Endothelial cell of umbilical vein (primary cell): ENCODE data around the gene RNF213. TPM values are rescaled to one million over a fixed set of nuclear protein-coding genes. Genes with fewer than 3 reads are reported as not detected.

Experiments used
- BruUV-seq: library from RNA; stranded (reverse); fragments of 400-500 nt; replicated peaks from 2 replicates; lab custom pipeline; 2021; lab: Mats Ljungman, UMichigan
- CTCF ChIA-PET: fragments of 300-600, 350-600 bp; sonication (Branson Sonifier 250); formaldehyde crosslinking; loops from one replicate; lab custom pipeline; 2021; ENCODE audit warnings: antibody characterized with exemption, inconsistent platforms; lab: Charles Lee
- POLR2A ChIA-PET: fragments of 300-600, 350-600 bp; sonication (Branson Sonifier 250); formaldehyde crosslinking; loops from one replicate; lab custom pipeline; 2021; ENCODE audit warnings: antibody characterized with exemption, inconsistent platforms; lab: Charles Lee
- DNase-seq: peaks from one replicate; pipeline ENCODE4 v3.0.0-alpha.2; 2011; ENCODE audit warnings: low read depth, low spot score
- FAIRE-seq: peaks from 2 replicates; lab custom pipeline; 2011; peaks lifted over from hg19 to GRCh38; lab: Jason Lieb, UNC
- H2AFZ ChIP-seq: 2 replicates; pipeline ENCODE4 v1.6.0; 2012; ENCODE audit warnings: low read depth, low read length, control low read depth, inconsistent platforms
- H3K27ac ChIP-seq: 2 replicates; pipeline ENCODE4 v1.5.1; 2011; ENCODE audit warnings: low read depth, mild to moderate bottlenecking, control low read depth, low read length, moderate library complexity; ENCODE audit not compliant: insufficient read depth
- H3K27me3 ChIP-seq, 2 experiments: 2 replicates each; pipeline versions ENCODE4 v1.6.0 to v1.6.1; 2011; ENCODE audit warnings: low read length in 2 of 2, mixed read lengths in 1 of 2; ENCODE audit not compliant: control insufficient read depth in 2 of 2, insufficient read depth in 2 of 2
- H3K36me3 ChIP-seq, 2 experiments: 2 replicates in 1 of 2; 3 replicates in 1 of 2; pipeline ENCODE4 v1.5.1; 2011; ENCODE audit warnings: low read length in 2 of 2, mild to moderate bottlenecking in 1 of 2, moderate library complexity in 1 of 2; ENCODE audit not compliant: control insufficient read depth in 2 of 2, insufficient read depth in 2 of 2; ENCODE audit errors: extremely low read depth in 1 of 2
- H3K4me1 ChIP-seq: 3 replicates; pipeline ENCODE4 v1.5.1; 2011; ENCODE audit warnings: mild to moderate bottlenecking, low read length; ENCODE audit not compliant: control insufficient read depth, insufficient read depth; ENCODE audit errors: extremely low read depth
- H3K4me2 ChIP-seq: 2 replicates; pipeline ENCODE4 v1.6.1; 2011; ENCODE audit warnings: low read length, control low read depth, mixed read lengths; ENCODE audit not compliant: insufficient read depth
- H3K4me3 ChIP-seq, 3 experiments: fragments of 200-600 bp in 1 of 3; sonication (generic), shearing (Covaris generic) in 1 of 3; replicated peaks in 1 of 3; 2 replicates each; pipeline ENCODE4 v1.5.1; 2011 to 2016; ENCODE audit warnings: control low read depth in 3 of 3, low read length in 3 of 3, mild to moderate bottlenecking in 2 of 3, inconsistent platforms in 1 of 3, low read depth in 1 of 3, moderate library complexity in 1 of 3; ENCODE audit not compliant: insufficient read depth in 1 of 3
- H3K79me2 ChIP-seq: 2 replicates; pipeline ENCODE4 v1.6.0; 2012; ENCODE audit warnings: low read length, inconsistent platforms; ENCODE audit not compliant: control insufficient read depth, insufficient read depth
- H3K9ac ChIP-seq: replicated peaks from 2 replicates; pipeline ENCODE3; 2011; ENCODE audit warnings: low read length, control low read depth; ENCODE audit not compliant: insufficient read depth; ENCODE audit errors: extremely low read depth
- H3K9me1 ChIP-seq: replicated peaks from 3 replicates; pipeline ENCODE4 v1.6.0; 2011; ENCODE audit warnings: mild to moderate bottlenecking, low read length; ENCODE audit not compliant: control insufficient read depth, insufficient read depth; ENCODE audit errors: extremely low read depth
- H3K9me3 ChIP-seq: replicated peaks from 2 replicates; pipeline ENCODE4 v1.5.1; 2012; ENCODE audit warnings: low read length, inconsistent platforms; ENCODE audit not compliant: control insufficient read depth, insufficient read depth
- H4K20me1 ChIP-seq: replicated peaks from 2 replicates; pipeline ENCODE3; 2011; ENCODE audit warnings: mild to moderate bottlenecking, low read length; ENCODE audit not compliant: control insufficient read depth, insufficient read depth; ENCODE audit errors: extremely low read depth
- CTCF ChIP-seq, 2 donors: IDR thresholded peaks; 1 replicate in 1 of 2; 2 replicates in 1 of 2; pipeline ENCODE4 v1.5.1; 2011; ENCODE audit warnings: low read length in 2 of 2, mild to moderate bottlenecking in 2 of 2, moderate library complexity in 2 of 2, control low read depth in 1 of 2, inconsistent platforms in 1 of 2, low read depth in 1 of 2; ENCODE audit not compliant: insufficient read depth in 1 of 2; ENCODE audit errors: extremely low read depth in 1 of 2
- EZH2 ChIP-seq: IDR thresholded peaks from 2 replicates; pipeline ENCODE4 v1.6.1; 2012; ENCODE audit warnings: borderline replicate concordance, low read depth, mild to moderate bottlenecking, moderate library complexity, low read length, inconsistent platforms; ENCODE audit not compliant: severe bottlenecking
- FOS ChIP-seq: IDR thresholded peaks from 2 replicates; pipeline ENCODE4 v1.6.1; 2011; ENCODE audit warnings: mild to moderate bottlenecking, low read length, moderate library complexity, borderline replicate concordance; ENCODE audit not compliant: insufficient read depth
- GATA2 ChIP-seq: IDR thresholded peaks from 2 replicates; pipeline ENCODE4 v1.7.0; 2011; ENCODE audit warnings: low read depth, mild to moderate bottlenecking, moderate library complexity, mixed read lengths, low read length; ENCODE audit not compliant: insufficient read length, insufficient read depth
- JUN ChIP-seq: IDR thresholded peaks from 2 replicates; pipeline ENCODE4 v1.6.1; 2011; ENCODE audit warnings: borderline replicate concordance, low read depth; ENCODE audit not compliant: insufficient read length, insufficient read depth
- MAX ChIP-seq: IDR thresholded peaks from 2 replicates; pipeline ENCODE4 v1.6.1; 2011; ENCODE audit not compliant: insufficient read depth, insufficient read length
- POLR2A ChIP-seq: IDR thresholded peaks from 2 replicates; pipeline ENCODE4 v1.6.1; 2012; ENCODE audit warnings: low read depth, mild to moderate bottlenecking, control low read depth, low read length
- POLR2AphosphoS5 ChIP-seq: IDR thresholded peaks from 2 replicates; pipeline ENCODE4 v1.6.1; 2012; ENCODE audit warnings: low read depth, mild to moderate bottlenecking, control low read depth, low read length, moderate library complexity; ENCODE audit not compliant: insufficient read depth
- dilution Hi-C: fragments of 300-500 bp; cut with MboI; formaldehyde crosslinking; loops from one replicate; pipeline ENCODE4 v1.15.0; 2019; ENCODE audit warnings: low sequenced_read_pairs; ENCODE audit not compliant: extremely low pct_ligation_motif_present
- intact Hi-C: fragments of 100-400 bp; cut with micrococcal nuclease; formaldehyde crosslinking; loops from one replicate; pipeline ENCODE4 v1.10.0; 2022
- polyA plus RNA-seq, 4 experiments: library from polyadenylated mRNA; depleted of rRNA in 3 of 4; stranded (reverse) in 3 of 4; unstranded in 1 of 4; fragments of >200 nt; gene quantifications; 2 replicates each; pipeline versions ENCODE4 v1.2.1 to v1.2.3, GENCODE V29; 2011 to 2012; ENCODE audit warnings: missing spikeins in 1 of 4
- total RNA-seq: library from RNA; stranded (reverse); gene quantifications from 2 replicates; pipeline ENCODE4 v1.2.3, GENCODE V29; 2021

Gene RNF213
- total and polyA plus RNA-seq, 2 donors (not counting 3 experiments of a cell fraction or from before 2014, with no cell fraction given): 36.5 to 116 TPM

GRCh38 chr17:80212511-80212910 is 48.1 kb upstream of the RNF213 start:
- no peaks in the 10 kb centered on the region for H3K4me1 ChIP-seq
- intact Hi-C loops: no loop called here
- ChIA-PET CTCF (interaction anchor here (2.8 kb wide), 1 partner anchor 17 kb away, joined by 10 read pairs; no protein-coding TSS in a partner anchor), POLR2A (no interaction called here)
- BruUV-seq: no TSS peak
- no peaks in the 10 kb centered on the region for H3K27me3 ChIP-seq
- FAIRE-seq (no peak), DNase-seq (no peak)
- dilution Hi-C loops: no loop called here
- H4K20me1 ChIP-seq: no peaks in the 10 kb centered on the region
- H3K79me2 ChIP-seq: no peaks in the 10 kb centered on the region
- TF ChIP-seq POLR2AphosphoS5: no peak
- no peak for TF ChIP-seq POLR2A
- no peak for TF ChIP-seq MAX
- TF ChIP-seq FOS: no peak
- no peak for TF ChIP-seq EZH2
- TF ChIP-seq GATA2: no peak
- TF ChIP-seq JUN: no peak
- TF ChIP-seq CTCF (IDR thresholded peaks at IDR 0.05; ENCODE audit: extremely low read depth in 1 of 2, insufficient read depth in 1 of 2, low read depth in 1 of 2, low read length in 2 of 2): no peak
- no peaks in the 10 kb centered on the region for H3K9me3 ChIP-seq
- peaks cover 11 to 50% of the 10 kb centered on the region in 2 experiments for H3K36me3 ChIP-seq
- H2AFZ ChIP-seq: no peak overlapping the region
- H3K4me3 ChIP-seq: no peak overlapping the region
- H3K27ac ChIP-seq: no peak overlapping the region
- no peak overlapping the region for H3K4me2 ChIP-seq
- no peak overlapping the region for H3K9ac ChIP-seq
- H3K9me1 ChIP-seq: no peaks in the 10 kb centered on the region
